GM18861 (cell line): ENCODE results near the gene TRPC3.
"Not testable (repeated sequence)": the region's sequence is repeated elsewhere in the genome, so short reads cannot be mapped to it uniquely, and the experiment has no call there.

ENCODE experiments used
- ATAC-seq: cut with Tn5 transposase; IDR thresholded peaks from one replicate; pipeline ENCODE4 v1.9.1; 2021; ENCODE audit not compliant: unreplicated experiment

The TRPC3 gene

DNA sequence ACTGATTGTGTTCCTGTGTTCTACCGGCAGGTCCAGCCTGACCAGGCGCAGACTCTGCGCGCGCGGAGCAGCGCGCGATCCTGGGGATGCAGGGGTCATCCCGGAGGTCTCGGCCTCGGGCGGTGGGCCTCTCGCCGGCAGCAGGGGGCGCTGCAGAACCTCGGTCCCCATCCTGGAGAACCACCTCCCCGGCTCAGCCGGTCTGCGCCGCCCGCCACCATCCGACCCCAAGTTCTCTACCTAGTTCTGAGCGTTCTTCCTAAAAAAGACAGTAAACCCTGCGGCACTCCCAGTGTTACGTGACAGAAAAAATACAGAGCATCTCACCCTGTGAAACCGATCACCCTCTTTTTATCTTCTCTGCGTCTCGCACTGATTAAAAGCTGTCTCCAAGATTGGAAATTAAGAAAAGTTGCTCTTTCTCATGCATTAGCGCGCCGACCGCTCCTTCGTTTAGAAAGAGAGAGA, 1.6 kb downstream of the TRPC3 start:
- ATAC-seq, result peak; percentile 87

DNA sequence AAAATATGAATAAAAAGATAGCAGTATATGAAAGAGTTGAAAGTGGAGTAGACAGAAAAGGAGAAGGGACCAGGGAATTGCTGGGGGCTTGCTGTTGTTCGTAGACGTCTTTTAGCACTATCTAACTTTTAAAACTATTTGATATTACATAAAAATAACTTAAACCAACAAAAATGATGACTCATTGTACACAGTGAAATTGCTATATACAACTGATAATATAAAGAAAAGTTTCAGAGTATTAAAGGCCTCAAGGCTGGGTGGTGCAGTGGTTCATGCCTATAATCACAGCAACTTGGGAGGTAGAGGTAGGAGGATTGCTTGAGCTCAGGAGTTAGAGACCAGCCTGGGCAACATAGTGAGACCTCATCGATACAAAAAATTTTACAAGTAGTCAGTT, 5.2 kb downstream of the TRPC3 start:
- ATAC-seq, result no peak

DNA sequence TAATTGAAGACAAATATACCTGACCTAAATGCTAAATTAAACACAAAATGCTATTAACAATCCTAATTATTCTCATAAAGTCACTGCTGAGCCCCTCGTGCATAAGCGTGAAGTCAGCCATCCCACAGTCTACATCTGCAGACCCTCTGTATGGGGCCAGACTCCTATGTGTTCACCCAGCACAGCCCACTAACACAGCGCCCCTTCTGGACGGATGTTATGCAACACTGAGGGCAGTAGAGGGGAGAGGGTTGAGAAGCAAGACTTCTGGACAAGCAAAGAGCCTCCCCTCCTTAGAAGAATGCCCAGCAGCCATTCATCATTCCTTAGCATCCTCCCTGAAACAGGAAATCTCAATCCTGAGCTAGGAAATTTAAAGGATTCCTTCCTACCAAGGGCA, 7.9 kb downstream of the TRPC3 start:
- peak; percentile 81 for ATAC-seq

DNA sequence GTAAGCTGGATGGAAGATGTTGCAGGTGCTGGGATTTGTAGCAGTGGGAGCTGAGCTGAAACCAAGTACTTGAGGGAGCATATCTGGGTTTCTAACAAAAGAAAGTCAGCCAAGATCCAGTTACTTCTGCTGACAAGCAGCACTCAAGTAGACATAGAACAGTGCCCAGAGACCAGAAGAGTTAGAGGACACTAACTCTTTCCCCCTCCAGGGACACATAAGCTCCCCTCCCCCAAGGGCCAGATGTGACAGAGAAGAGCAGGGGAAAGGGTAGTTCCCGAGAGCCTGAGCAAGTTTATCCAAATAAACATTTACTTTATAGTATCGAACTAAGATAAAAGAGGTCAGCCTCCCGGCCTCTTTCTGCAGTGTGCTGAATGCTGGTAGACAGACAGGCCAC, 12.2 kb downstream of the TRPC3 start:
- ATAC-seq, result no peak

DNA sequence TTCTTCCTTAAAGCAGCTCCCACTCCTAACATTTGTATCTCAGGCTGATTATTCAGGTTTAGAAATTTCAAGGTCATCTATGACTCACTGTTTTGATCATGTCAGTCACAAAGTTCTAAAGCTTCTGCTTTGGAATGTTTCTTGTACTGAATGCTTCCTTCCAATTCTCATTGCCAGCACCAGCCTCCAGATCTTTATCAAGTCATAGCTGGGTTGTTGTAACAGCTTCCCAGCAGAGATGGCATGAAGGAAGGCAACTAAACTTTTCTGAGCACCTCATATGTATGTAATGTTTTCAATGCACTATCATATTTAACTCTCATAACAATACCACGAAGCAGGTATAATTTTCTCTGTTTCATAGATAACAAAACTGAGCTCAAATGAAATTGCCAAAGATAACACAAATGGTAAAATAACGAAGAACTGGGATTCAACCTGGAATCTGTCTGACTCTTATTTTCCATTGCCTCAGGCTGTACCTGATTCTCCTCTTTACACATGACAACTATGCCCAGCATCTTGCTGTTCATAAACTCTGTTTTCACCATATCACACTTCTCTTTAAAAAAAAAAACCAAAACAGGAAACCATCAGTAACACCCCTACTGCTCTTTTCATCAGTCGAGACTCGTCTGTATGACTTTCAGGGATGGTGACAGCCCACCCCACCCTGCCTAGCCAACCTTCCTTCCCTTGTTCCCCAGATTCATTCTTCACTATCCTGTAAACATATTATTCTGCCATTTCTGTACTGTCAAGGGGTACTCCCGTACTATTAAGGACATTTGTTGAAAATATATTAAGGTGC, 13.4 kb downstream of the TRPC3 start:
- ATAC-seq, result no peak

DNA sequence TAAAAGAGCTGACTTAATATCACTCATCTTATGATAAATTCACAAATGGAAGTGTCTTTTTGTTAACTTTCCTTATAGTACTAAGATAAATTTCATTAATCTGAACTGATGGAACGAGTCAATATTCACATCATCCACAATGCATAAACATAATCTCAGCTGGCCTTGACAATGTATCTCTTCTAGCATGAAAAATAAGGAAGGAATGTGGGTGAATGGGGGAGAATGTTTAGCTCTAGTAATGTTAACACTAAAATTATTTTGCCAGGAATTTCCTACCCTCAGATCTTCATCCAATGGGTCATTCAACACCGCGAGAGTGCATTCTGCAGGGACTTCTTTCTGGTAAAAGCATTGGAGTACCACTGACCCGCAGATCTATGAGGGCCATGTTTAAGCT, 15.8 kb downstream of the TRPC3 start:
- ATAC-seq, result no peak

DNA sequence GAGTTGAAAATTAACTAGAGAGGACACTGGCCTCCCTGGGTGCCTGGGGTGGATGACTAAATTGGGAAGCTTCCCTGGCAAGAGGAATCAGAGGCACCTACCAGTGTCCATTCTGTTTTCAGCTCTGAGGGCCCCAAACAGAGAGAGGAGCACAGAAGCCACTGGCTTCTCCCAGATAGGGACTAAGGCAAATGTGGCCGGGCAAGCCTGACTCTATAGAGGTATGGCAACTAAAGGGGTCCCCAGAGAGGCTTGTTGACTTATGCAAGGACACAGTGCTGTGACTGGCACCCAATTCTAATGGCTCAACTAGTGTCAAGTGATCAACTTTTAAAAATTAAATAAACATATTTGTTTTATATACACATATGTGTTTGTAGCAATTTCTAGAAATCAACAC, 17.2 kb downstream of the TRPC3 start:
- ATAC-seq, result no peak

DNA sequence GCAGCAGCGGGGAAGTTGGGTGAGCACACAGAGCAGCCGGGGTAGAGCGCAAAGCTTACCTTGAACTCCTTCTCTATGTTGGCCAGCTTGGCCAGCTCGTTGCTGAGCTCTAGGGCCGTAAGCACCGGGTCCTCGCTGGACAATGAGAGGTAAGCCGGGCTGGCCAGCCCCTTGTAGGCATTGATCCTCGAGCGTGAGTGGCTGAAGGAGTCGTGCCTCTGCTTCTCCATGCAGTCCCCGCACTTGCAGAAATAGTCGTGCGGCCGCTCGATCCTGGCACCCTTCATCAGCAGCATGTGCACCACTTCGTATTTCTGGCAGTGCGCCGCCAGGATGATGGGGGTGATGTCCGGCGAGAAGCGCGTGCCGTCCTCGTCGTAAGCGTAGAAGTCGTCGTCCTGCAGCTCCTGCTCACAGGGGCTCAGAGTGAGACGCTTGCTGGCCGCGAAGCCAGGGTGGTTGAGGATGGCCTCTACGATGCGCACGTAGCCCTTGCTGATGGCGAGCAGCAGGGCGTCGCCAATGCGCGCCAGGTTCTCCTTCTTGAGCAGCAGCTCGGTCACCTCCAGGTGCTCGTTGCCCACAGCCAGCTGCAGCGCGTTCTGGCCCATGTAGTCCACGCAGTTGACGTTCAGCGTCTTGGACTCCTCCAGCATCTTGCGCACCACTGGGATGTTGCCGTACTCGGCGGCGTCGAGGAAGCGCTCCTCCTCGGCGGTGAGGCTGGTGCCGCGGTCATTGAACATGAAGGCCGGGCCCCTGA, 19.5 kb downstream of the TRPC3 start:
- no peak for ATAC-seq

DNA sequence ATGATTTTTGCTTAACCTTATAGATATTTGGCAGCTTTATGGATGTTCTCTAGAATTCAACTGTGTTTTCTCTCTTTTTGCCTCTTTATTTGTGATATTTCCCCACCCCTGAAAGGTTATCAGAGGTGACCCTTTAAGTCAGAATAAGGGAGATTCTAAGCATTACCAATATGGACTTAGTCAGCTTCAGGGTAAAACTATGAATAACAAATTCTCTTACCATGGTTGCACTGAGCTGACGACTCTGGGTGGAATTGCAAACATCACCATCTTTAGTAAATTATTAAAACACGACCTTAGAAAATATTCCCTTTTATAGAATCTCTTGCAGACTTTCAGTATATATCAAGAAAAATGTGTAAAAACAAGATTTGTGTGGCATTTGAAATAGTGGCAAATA, 21.6 kb downstream of the TRPC3 start:
- no peak for ATAC-seq

DNA sequence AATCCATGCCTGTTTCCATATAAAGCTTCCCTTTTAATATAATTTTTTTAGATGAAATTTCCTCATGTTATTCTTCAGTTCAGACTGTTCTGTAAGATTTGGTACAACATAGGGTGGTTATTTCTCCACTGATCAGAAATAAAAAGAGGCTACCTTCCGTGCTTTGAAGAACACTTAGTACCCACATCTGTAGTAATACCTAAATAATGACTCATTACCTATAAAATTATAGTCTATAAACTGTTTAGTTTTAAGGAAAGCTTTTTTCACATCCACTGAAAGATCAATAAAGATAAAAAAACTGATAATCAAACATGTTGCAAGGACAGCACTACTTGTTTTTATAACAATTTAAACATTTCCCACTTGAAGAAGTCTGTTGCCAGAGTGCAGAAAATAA, 23.9 kb downstream of the TRPC3 start:
- no peak for ATAC-seq

DNA sequence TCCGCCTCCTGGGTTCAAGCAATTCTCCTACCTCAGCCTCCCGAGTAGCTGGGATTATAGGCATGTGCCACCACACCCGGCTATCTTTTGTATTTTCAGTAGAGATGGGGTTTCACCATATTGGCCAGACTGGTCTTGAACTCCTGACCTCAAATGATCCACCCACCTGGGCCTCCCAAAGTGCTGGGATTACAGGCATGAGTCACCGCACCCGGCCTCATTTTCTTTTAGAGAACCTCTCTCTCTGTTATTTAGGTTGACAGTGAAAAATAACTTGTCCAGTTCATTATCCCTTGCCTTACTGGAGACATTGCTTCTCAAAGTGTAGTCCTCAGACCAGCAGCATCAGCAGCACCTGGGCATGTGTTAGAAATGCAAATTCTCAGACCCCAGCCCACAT, 25.4 kb downstream of the TRPC3 start:
- ATAC-seq, result not testable (repeated sequence)

DNA sequence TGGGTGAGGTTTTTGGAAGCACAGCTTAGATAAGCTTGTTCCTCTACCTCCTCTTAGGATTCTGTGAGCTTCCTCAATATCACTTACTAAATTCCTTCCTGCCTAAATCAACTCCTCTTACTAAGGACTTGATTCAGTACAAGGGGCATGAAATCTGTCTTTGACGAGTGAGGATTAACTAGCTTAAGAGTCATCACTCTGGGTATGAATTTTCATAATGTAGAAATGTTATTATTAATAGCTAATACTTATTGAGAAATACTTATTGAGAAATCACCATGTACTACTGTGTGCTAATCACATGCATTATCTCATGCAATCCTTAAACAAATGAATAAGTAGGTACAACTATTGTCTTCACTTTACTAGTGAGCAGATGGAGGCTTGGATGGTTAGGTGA, 28.6 kb downstream of the TRPC3 start:
- no peak for ATAC-seq

DNA sequence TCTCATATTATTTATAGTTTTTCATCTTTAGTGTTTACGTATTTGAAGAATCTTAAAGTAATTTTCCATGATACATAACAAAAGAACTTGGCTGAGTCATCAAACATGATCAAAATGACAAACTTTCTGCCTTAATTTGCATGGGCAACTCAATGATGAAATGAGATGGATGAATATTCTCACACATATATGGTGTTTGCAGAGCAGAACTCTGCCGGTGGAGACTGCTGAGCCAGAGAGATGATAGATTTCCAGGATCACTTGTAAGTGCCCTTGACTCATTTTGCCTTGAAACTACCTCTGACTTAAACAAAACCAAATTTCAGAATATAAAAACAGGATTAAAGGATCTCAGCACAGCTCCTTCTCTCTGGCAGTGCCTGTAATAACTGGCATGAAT, 38.2 kb downstream of the TRPC3 start:
- ATAC-seq, result no peak

DNA sequence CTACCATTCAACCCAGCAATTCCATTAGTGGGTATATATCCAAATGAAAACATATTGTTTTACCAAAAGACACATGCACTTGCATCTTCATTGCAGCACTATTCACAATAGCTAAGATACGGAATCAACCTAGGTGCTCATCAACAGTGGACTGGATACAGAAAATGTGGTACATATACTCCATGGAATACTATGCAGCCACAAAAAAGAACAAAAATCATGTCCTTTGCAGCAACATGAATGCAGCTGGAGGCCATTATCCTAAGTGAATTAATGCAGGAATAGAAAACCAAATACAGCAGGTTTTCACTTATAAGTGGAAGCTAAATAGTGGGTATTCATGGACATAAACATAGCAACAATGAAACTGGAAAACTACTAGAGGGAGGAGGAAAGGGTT, 43.5 kb downstream of the TRPC3 start:
- ATAC-seq, result no peak

DNA sequence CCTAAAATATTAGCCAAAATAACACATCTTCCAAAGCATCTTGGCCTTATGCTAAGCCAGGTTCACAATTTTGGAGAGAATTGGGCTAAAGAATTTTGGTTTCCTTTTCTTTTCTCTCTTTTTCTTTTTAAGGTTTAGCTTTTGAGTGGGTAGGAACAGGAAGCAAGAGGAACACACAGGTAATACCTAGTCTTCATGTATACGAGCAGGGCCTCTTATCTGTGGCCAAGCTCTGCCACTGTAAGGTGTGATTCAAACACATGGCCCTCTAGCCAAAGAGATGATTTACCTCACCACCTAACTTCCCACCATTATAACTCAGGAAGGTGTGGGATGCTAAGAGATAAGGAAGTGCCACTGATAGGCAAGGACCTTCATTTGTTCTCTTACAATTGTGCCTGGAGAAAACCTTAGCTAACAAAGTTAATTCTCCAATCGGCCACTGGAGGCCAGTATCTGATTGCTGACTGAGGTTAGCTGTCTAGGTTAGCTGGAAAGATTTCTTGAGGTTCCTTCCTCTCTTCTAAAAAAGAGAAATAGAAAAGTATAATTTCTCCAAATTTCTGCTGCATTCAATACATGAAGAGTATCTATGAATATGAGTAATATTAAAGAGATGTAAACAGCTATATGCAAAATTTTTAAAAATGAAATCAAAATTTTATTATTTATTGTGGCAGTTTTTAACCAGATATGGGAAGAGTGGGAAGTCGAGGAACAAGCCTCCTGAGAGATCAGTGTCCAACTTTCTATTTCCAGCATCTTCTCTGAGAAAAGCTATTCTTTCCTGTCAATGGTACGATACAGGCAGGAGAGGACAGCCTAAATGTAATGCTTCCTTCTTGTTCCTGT, 51.5 kb downstream of the TRPC3 start:
- peak; percentile 91 for ATAC-seq

DNA sequence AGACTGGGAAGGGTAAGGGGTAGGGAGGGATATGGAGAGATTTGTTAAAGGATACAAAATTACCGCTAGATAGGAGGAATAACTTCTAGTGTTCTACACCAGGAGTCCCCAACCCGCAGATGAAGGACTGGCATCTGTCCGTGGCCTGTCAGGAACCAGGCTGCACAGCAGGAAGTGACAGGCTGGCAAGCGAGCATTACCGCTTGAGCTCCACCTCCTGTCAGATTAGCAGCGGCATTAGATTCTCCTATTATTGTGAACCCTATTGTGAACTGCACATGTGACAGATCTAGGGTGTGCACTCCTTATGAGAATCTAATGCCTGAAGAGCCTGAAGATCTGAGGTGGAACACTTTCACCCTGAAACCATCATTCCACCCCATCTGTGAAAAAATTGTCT, 53.7 kb downstream of the TRPC3 start:
- no peak for ATAC-seq

DNA sequence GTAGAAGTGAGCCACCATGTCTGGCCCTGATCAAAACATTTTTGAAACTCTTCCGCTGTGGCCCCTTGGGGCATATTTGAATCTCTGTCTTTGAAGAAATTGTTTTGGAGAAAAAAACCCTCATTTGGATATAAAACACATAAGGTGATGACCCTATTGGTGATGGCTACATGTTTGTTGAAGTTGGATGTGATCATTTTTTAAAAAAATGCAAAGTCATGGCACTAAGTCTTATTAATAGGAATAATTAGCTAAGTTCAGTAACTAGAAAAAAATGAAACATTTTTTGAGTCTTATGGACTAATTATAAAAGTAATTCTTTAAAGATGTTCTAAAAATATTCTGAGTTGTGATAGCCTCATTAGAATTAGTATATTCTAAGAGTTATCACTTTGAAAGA, 63.7 kb downstream of the TRPC3 start:
- ATAC-seq, result no peak

DNA sequence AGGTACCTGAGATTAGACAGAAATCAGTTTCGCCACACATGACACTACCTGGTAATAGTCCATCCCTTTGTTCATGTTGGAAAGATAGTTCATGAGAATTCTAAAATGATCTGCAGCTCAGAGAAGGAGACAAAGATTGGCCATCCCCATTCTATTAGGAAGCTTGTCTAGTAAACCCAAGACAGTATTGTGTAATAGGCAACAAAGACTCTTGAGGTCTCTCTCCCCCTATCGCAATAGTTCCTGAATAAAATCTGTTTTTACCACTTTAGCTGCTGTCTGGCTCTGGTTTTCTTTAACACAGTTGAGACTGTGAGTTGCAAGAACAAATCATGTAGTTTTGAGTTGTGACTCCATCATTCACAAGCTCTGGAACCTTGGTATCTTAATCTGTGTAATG, 66.7 kb downstream of the TRPC3 start:
- ATAC-seq, result no peak

DNA sequence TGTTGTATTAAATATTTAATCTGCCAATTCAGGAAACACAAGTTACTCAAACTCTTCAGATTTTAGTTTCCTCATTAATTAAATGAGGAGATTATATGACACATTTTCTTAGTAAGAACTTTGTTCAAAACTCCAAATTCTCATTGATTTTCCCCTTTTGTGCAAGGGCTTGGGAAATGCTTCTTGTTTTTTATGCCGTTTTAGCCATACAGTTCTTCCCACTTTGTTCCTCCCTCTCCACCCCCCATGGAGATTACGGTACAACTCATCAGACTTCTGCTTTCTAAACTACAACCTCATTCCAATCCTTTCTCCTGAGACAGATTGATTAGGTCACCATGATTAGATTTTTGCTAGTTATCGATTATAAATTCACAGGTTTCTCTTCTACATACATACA, 70.7 kb downstream of the TRPC3 start:
- no peak for ATAC-seq

DNA sequence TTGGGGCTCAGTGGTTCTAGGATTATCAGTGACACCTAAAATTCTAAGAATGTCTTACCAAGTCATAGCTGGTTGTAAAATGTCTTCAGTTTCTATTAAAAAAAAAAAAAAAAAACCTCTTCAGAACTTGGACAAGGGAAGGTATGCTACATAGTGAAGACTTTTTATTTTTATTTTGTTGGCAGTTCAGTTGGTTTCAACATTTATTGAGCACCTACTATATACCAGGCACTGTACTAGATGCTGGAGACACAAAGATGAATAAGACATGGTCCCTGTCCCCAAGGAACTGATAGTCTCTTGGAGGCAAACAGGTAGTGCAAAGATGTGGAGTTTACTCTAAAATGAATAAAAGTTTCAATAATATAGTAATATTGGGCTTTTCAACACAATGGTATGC, 72.7 kb downstream of the TRPC3 start:
- ATAC-seq, result no peak

DNA sequence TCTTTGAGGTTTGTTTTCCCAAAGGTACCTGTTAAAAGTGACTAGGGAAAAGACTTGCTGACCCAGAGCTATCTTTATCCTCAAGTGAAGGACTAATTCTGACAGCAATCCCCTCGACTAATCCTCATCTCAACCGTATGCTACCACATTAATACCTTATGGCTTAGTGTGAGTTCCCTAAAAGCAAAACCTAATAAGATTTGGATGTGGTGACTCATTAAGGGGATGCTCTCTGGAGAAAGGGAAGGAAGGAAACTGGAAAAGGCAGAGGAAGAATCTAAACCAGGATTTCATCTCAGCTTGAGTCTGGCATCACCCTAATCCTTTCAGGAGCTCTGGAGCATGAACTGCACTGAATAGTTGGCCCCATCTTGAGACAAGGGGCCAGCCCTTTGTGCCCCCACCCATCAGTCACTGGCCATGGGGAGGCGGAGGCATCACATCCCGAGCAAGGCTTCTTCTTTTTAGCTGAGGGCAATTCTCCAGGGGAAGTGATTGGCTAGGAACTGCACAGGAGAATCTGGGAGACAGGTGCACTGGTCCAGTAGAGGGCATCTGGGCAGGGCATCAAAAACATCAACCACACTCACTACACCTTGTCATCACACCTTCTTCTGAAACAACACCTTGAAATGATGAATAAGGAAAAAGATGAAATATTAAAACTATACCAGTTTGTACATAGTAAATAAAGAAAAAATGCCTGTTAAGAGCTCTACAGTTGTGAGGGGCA, 74.7 kb downstream of the TRPC3 start:
- ATAC-seq, result no peak
